RWPE1 (cell line): ENCODE measurements around the gene ZBTB43.

ENCODE experiments used
- CTCF ChIA-PET: fragments of 350-600 bp; sonication (Branson Sonifier 250); formaldehyde crosslinking; extraction: SDS; loops from one replicate; lab custom pipeline; 2021; lab: Yijun Ruan, JAX
- POLR2A ChIA-PET: fragments of 400-600 bp; formaldehyde crosslinking; extraction: SDS; loops from one replicate; lab custom pipeline; 2020; ENCODE audit warnings: antibody characterized with exemption; ENCODE audit not compliant: low non-redundant PET; lab: Yijun Ruan, JAX
- DNase-seq: peaks from one replicate; pipeline ENCODE4 v3.0.0; 2012; ENCODE audit warnings: low spot score
- H3K27ac ChIP-seq: fragments of 450-650 bp; 2 replicates; pipeline ENCODE4 v1.5.1; 2017
- TF ChIP-seq, protein P1 (sequence below): fragments of 450-650 bp; conservative IDR thresholded peaks from 2 replicates; pipeline ENCODE4 v1.5.1; 2017; ENCODE audit warnings: low read depth, mild to moderate bottlenecking

ZBTB43 gene

GRCh38 chr9:126856326-126856877 lies 51.6 kb downstream of the ZBTB43 start:
- TF ChIP-seq, protein P1, sequence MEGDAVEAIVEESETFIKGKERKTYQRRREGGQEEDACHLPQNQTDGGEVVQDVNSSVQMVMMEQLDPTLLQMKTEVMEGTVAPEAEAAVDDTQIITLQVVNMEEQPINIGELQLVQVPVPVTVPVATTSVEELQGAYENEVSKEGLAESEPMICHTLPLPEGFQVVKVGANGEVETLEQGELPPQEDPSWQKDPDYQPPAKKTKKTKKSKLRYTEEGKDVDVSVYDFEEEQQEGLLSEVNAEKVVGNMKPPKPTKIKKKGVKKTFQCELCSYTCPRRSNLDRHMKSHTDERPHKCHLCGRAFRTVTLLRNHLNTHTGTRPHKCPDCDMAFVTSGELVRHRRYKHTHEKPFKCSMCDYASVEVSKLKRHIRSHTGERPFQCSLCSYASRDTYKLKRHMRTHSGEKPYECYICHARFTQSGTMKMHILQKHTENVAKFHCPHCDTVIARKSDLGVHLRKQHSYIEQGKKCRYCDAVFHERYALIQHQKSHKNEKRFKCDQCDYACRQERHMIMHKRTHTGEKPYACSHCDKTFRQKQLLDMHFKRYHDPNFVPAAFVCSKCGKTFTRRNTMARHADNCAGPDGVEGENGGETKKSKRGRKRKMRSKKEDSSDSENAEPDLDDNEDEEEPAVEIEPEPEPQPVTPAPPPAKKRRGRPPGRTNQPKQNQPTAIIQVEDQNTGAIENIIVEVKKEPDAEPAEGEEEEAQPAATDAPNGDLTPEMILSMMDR: no peak
- DNase-seq: no peak
- no peak overlapping the region for H3K27ac ChIP-seq
- ChIA-PET CTCF (no interaction called here), POLR2A (no interaction called here)

DNA sequence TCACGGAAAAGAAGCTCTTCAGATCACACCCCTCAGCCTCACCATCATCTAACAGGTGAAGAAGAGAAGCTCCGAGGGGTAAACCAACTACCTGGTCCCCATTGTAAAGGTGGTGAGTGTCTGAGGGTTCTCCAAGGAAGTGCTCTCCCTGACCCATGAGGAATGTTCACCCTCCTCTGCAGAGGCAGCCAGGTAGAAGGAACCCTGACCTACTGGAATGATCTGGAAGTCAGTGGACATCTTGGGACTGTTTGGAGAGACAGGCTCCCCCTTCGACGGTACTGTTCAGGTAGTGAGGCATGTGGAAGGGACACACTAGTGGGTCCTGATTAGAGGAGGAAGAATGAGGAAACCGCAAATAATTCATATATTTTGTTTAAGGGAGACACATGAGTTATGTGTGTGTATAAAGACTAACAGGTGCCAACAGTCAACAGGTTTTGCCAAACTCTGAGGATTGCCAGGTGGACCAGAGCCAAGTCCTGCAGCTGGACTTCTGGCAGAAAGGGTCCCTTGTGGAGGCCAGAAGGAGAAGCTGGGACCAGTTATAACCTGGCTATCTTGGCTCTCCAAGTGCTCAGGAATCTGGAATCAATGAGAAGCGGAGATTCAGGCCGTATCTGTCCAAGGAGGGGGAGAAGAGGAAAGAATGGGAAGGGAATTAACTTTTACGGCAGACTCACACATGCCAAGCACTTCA lies 52.6 kb downstream of the ZBTB43 start:
- ChIA-PET CTCF (interaction anchor here (0.6 kb wide), 1 partner anchor 77 kb away, joined by 3 read pairs; no protein-coding TSS in a partner anchor), POLR2A (no interaction called here)
- TF ChIP-seq, protein P1: no peak
- no peak for DNase-seq
- peak overlapping the region; percentile 37 for H3K27ac ChIP-seq

DNA sequence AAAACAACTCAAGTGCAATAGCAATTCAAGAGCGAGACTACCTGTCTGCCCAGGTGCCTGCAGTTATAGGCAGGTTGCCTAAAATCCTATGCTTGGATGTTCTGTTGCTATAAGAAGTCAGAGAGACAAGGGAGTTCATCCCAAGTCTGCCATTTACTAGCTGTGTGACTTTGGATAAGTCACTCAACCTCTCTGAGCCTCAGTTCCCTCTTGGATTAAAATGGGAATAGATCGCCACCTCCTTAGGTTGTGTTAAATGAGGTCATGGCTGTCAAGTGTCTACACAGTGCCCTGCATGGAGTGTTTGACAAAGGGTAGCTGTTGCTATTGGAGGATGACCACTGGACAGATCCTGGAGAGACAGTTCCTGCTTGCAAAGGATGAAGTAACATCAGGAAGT lies 54.3 kb downstream of the ZBTB43 start:
- POLR2A ChIA-PET: no interaction called here
- no peak overlapping the region for H3K27ac ChIP-seq
- TF ChIP-seq, protein P1: no peak
- DNase-seq: no peak
- CTCF ChIA-PET: interaction anchor here (0.8 to 2.0 kb wide), 7 partner anchors 10 to 55 kb away, joined by 3 to 7 read pairs (median 4); partner anchors contain the start of gene RALGPS1

GRCh38 chr9:126860077-126860756 lies 55.4 kb downstream of the ZBTB43 start, which contains the start of gene ZBTB34:
TSS of gene ZBTB34 (plus strand) at chr9:126860639. CDS start at chr9:126879400, 18,761 bp downstream.
- H3K27ac ChIP-seq: peak within 1 kb of the TSS; percentile 79
- ChIA-PET POLR2A (interaction anchor here (0.6 kb wide), 3 partner anchors 12 to 1709 kb away, joined by 3 read pairs; no protein-coding TSS in a partner anchor), CTCF (interaction anchor here (0.6 to 2.0 kb wide), 14 partner anchors 9 to 414 kb away, joined by 3 to 7 read pairs (median 4); partner anchors contain the start of gene RALGPS1)
- peak; percentile 73 for DNase-seq
- TF ChIP-seq, protein P1: peak; percentile 100

- peak overlapping the region; percentile 79 for H3K27ac ChIP-seq
- TF ChIP-seq, protein P1: no peak
- peak; percentile 42 for DNase-seq
- ChIA-PET CTCF (interaction anchor here (0.6 to 2.0 kb wide), 5 partner anchors 8 to 97 kb away, joined by 3 to 6 read pairs (median 4); no protein-coding TSS in a partner anchor), POLR2A (no interaction called here)
Observed at GRCh38 chr9:126860757-126861466, 56.1 kb downstream of the ZBTB43 start.

DNA sequence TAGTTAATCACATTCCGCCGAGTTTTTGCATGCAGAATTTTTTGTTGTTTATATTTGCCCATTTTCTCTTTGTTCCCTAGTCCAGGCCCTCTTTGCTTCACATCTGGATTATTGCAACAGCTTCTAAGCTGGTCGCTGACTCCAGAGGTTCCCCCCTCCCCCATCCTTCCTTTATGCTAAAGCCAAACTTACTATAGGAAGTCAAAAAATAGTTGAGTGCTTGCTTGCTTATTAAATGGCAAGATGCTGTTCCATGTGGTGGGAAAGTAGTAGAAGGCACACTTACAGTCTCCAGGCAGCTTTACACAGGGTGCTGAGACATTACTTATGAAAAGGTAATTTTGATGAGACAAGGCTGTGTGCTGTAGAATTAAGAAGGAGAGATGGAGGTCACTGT lies 56.9 kb downstream of the ZBTB43 start:
- no peak for DNase-seq
- TF ChIP-seq, protein P1: no peak
- CTCF ChIA-PET: interaction anchor here (0.9 to 1.2 kb wide), 2 partner anchors 7 to 11 kb away, joined by 3 to 6 read pairs; no protein-coding TSS in a partner anchor
- no peak overlapping the region for H3K27ac ChIP-seq
- POLR2A ChIA-PET: no interaction called here
